Measurements from ENCODE around the gene TBC1D22A. TPM values are rescaled to one million over a fixed set of nuclear protein-coding genes. Genes with fewer than 3 reads are reported as not detected.

The TBC1D22A gene
- total RNA-seq, 4 donors from 2014 or later = 15.6 to 21.7 (median 20.5) TPM

DNA sequence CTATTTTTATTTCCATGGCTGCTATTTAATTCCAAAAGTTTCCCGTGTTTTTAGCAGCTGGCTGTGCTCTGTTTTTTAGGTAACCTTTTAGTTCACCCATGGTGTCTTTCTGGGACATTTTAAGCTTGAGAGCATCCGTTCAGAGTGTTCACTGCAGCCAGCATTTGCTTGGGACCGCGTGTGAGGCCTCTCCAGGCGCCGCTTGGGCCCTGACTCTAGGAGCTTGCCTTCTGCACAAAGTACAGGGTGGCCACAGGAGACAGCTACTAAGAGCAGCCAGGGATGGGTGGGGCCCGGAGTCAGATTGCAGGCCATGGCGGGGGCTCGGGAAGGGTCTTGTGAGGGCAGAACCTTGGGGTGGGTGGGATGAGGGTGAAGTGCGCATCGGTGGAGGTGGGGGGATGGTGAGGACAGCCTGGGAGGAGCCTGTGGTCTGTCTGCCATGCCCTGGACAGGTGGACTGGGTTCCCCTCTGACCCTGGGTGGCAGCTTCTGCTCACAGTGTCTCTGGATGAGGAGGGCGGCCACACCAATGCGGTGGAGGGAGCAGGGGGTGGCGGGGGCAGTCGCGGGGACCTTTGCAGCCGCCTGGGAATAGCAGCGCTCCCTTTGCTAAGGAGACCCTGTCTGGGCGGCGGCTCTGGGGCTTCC is 288.1 kb downstream of the TBC1D22A start:
- 67 to 80% methylated on average over 1 to 4 of the region's 20 CpGs for WGBS, 2 donors
- Histone ChIP-seq H3K36me3 (peaks cover 0 to 29% (median 0%) of the 10 kb centered on the region in 3 donors), H3K4me1 (peaks cover 0 to 33% (median 10%) of the 10 kb centered on the region in 3 donors), H3K9me3 (no peaks in the 10 kb centered on the region), H3K27me3 (no peaks in the 10 kb centered on the region), H3K27ac (no peak overlapping the region), H3K4me3 (no peak overlapping the region)
- intact Hi-C loops (cut with DNase I) = no loop called here
- TF ChIP-seq POLR2A (IDR thresholded peaks at IDR 0.05) = no peak
- TF ChIP-seq, protein P1, sequence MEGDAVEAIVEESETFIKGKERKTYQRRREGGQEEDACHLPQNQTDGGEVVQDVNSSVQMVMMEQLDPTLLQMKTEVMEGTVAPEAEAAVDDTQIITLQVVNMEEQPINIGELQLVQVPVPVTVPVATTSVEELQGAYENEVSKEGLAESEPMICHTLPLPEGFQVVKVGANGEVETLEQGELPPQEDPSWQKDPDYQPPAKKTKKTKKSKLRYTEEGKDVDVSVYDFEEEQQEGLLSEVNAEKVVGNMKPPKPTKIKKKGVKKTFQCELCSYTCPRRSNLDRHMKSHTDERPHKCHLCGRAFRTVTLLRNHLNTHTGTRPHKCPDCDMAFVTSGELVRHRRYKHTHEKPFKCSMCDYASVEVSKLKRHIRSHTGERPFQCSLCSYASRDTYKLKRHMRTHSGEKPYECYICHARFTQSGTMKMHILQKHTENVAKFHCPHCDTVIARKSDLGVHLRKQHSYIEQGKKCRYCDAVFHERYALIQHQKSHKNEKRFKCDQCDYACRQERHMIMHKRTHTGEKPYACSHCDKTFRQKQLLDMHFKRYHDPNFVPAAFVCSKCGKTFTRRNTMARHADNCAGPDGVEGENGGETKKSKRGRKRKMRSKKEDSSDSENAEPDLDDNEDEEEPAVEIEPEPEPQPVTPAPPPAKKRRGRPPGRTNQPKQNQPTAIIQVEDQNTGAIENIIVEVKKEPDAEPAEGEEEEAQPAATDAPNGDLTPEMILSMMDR (IDR thresholded peaks at IDR 0.05) = no peak
- DNase-seq = no peak

- no peak for TF ChIP-seq POLR2A (IDR thresholded peaks at IDR 0.05)
- TF ChIP-seq, protein P1 (IDR thresholded peaks at IDR 0.05) = no peak
- no peaks in the 10 kb centered on the region for H3K27me3 ChIP-seq
- H3K36me3 ChIP-seq = peaks cover 0 to 36% (median 0%) of the 10 kb centered on the region in 3 donors
- H3K27ac ChIP-seq = no peak overlapping the region
- H3K4me1 ChIP-seq = peaks cover 0 to 22% (median 3%) of the 10 kb centered on the region in 3 donors
- 70 to 87% methylated on average over 4 to 17 of the region's 20 CpGs for WGBS, 2 donors
- no peaks in the 10 kb centered on the region for H3K9me3 ChIP-seq
- no peak for DNase-seq
- intact Hi-C loops (cut with DNase I) = no loop called here
- H3K4me3 ChIP-seq = no peak overlapping the region
Observed at GRCh38 chr22:47051441-47052071, 289.1 kb downstream of the TBC1D22A start.

DNA sequence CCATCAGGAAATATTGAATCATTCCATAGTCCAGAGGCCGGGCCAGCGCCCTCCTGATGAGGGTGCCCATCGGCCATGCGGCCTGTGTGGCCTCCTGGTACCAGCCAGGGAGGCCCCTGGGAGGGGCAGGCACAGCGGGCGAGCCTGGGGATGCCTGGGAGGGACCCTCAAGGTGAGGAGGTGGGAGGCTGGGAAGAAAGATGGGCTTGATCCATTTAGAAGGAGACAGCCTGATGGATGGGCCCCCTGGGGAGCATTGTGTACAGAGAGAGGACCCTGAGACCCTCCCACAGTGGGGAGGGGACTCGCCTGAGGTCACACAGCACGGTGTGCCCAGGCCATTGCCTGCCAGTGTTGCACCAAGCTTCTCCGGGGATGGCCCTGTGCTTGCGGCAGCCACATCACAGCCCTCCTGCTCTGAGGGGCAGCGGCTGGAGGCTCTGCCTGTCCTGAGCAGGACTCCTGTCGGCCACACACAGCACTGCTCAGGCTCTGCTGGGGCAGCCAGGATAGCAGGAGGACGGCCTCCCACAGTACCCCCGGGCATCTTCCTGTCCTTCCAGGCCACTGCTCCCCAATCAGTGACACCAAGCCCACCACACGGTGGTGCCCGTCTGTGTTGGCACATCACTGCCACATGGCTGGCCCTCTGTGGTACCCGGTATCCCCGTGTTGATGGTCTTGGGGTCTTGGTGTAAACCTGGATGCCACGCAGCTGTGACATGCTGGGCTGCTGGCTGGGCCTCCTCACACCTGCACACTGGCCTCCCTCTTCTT is 290.0 kb downstream of the TBC1D22A start:
- peaks cover 0 to 14% (median 0%) of the 10 kb centered on the region in 3 donors for H3K4me1 ChIP-seq
- WGBS, 2 donors = 100% methylated on average over 1 to 6 of the region's 19 CpGs
- no peaks in the 10 kb centered on the region for H3K9me3 ChIP-seq
- TF ChIP-seq, protein P1 (IDR thresholded peaks at IDR 0.05) = no peak
- TF ChIP-seq POLR2A (IDR thresholded peaks at IDR 0.05) = no peak
- H3K27ac ChIP-seq = no peak overlapping the region
- DNase-seq = no peak
- H3K4me3 ChIP-seq = no peak overlapping the region
- no peaks in the 10 kb centered on the region for H3K27me3 ChIP-seq
- H3K36me3 ChIP-seq = peaks cover 0 to 42% (median 0%) of the 10 kb centered on the region in 3 donors
- intact Hi-C loops (cut with DNase I) = no loop called here

- H3K27ac ChIP-seq = no peak overlapping the region
- intact Hi-C loops (cut with DNase I) = no loop called here
- TF ChIP-seq, protein P1 (IDR thresholded peaks at IDR 0.05) = no peak
- no peak for TF ChIP-seq POLR2A (IDR thresholded peaks at IDR 0.05)
- WGBS, 2 donors = 49 to 75% methylated on average over 4 to 10 of the region's 14 CpGs
- H3K27me3 ChIP-seq = no peaks in the 10 kb centered on the region
- peaks cover 0 to 6% (median 0%) of the 10 kb centered on the region in 3 donors for H3K4me1 ChIP-seq
- no peaks in the 10 kb centered on the region for H3K9me3 ChIP-seq
- peaks cover 0 to 50% (median 0%) of the 10 kb centered on the region in 3 donors for H3K36me3 ChIP-seq
- DNase-seq = no peak
- no peak overlapping the region for H3K4me3 ChIP-seq
Observed at GRCh38 chr22:47053013-47053725, 290.7 kb downstream of the TBC1D22A start.
